Measurements from ENCODE around the gene TDRD9. TPM values are rescaled to one million over a fixed set of nuclear protein-coding genes. Genes with fewer than 3 reads are reported as not detected.

TDRD9 gene
- polyA plus RNA-seq, 1 donor from 2014 or later, result 15.9 TPM

DNA sequence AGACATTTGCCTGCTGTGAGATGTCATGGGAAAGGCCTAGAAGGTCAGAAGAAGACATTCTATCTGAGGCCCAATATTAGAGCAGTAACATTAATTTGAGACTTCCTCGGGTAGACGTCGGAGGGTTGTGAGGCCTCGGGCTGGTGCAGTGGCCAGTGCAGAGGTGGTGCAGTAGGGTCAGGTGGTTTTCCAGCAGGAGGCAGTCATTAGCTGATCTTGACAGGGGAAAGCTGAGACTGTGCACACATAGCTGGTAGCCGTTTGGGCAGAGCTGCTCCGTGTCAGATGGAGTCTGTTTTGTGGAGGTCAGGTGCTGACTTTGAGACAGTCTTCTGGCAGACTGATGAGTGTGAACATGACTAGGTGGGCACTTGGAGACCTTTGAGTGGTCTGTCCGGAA is 91.5 kb downstream of the TDRD9 start:
- Histone ChIP-seq H3K79me2 (replicated peaks; ENCODE audit: insufficient read depth, low read length) (no peaks in the 10 kb centered on the region), H3F3A (ENCODE audit: insufficient read depth, low read length, poor library complexity, severe bottlenecking) (no peaks in the 10 kb centered on the region), H3K9me3 (ENCODE audit: low read length) (no peaks in the 10 kb centered on the region), H3K36me3 (ENCODE audit: insufficient read depth, low read length) (no peaks in the 10 kb centered on the region), H3K4me2 (ENCODE audit: low read length) (no peak overlapping the region), H3K4me3 (ENCODE audit: low read length) (no peak overlapping the region), H3K27me3 (ENCODE audit: insufficient read depth, low read depth, low read length) (no peaks in the 10 kb centered on the region), H2AFZ (ENCODE audit: low read depth, low read length) (no peak overlapping the region), H3K9ac (ENCODE audit: low read length) (no peak overlapping the region), H3K9me2 (ENCODE audit: insufficient read depth, low read length) (no peaks in the 10 kb centered on the region), H3K27ac (ENCODE audit: low read length) (no peak overlapping the region), H4K20me1 (ENCODE audit: insufficient read depth) (no peaks in the 10 kb centered on the region)
- TF ChIP-seq EZH2 (IDR thresholded peaks at IDR 0.05; ENCODE audit: borderline replicate concordance, insufficient read depth, low read length, poor library complexity, severe bottlenecking), result no peak
- TF ChIP-seq EP300 (conservative IDR thresholded peaks at IDR 0.05; ENCODE audit: poor library complexity, severe bottlenecking), result no peak
- no peak for TF ChIP-seq CTCF (IDR thresholded peaks at IDR 0.05; ENCODE audit: poor library complexity, severe bottlenecking)
- no peak for TF ChIP-seq TAF1 (IDR thresholded peaks at IDR 0.05; ENCODE audit: low read depth)
- no peak for TF ChIP-seq RAD21 (conservative IDR thresholded peaks at IDR 0.05)
- no peak for TF ChIP-seq POLR2AphosphoS5 (IDR thresholded peaks at IDR 0.05)
- TF ChIP-seq MXI1 (conservative IDR thresholded peaks at IDR 0.05; ENCODE audit: poor library complexity, severe bottlenecking), result no peak
- no peak for TF ChIP-seq SMC3 (conservative IDR thresholded peaks at IDR 0.05; ENCODE audit: poor library complexity)
- TF ChIP-seq, protein P1, sequence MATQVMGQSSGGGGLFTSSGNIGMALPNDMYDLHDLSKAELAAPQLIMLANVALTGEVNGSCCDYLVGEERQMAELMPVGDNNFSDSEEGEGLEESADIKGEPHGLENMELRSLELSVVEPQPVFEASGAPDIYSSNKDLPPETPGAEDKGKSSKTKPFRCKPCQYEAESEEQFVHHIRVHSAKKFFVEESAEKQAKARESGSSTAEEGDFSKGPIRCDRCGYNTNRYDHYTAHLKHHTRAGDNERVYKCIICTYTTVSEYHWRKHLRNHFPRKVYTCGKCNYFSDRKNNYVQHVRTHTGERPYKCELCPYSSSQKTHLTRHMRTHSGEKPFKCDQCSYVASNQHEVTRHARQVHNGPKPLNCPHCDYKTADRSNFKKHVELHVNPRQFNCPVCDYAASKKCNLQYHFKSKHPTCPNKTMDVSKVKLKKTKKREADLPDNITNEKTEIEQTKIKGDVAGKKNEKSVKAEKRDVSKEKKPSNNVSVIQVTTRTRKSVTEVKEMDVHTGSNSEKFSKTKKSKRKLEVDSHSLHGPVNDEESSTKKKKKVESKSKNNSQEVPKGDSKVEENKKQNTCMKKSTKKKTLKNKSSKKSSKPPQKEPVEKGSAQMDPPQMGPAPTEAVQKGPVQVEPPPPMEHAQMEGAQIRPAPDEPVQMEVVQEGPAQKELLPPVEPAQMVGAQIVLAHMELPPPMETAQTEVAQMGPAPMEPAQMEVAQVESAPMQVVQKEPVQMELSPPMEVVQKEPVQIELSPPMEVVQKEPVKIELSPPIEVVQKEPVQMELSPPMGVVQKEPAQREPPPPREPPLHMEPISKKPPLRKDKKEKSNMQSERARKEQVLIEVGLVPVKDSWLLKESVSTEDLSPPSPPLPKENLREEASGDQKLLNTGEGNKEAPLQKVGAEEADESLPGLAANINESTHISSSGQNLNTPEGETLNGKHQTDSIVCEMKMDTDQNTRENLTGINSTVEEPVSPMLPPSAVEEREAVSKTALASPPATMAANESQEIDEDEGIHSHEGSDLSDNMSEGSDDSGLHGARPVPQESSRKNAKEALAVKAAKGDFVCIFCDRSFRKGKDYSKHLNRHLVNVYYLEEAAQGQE (IDR thresholded peaks at IDR 0.05; ENCODE audit: borderline replicate concordance), result no peak

- Histone ChIP-seq H3K9ac (ENCODE audit: low read length) (no peak overlapping the region), H3F3A (ENCODE audit: insufficient read depth, low read length, poor library complexity, severe bottlenecking) (no peaks in the 10 kb centered on the region), H3K79me2 (replicated peaks; ENCODE audit: insufficient read depth, low read length) (no peaks in the 10 kb centered on the region), H4K20me1 (ENCODE audit: insufficient read depth) (no peaks in the 10 kb centered on the region), H2AFZ (ENCODE audit: low read depth, low read length) (no peak overlapping the region), H3K4me3 (ENCODE audit: low read length) (no peak overlapping the region), H3K9me3 (ENCODE audit: low read length) (no peaks in the 10 kb centered on the region), H3K4me2 (ENCODE audit: low read length) (no peak overlapping the region), H3K27me3 (ENCODE audit: insufficient read depth, low read depth, low read length) (no peaks in the 10 kb centered on the region), H3K36me3 (ENCODE audit: insufficient read depth, low read length) (no peaks in the 10 kb centered on the region), H3K9me2 (ENCODE audit: insufficient read depth, low read length) (no peaks in the 10 kb centered on the region), H3K27ac (ENCODE audit: low read length) (no peak overlapping the region)
- TF ChIP-seq MXI1 (conservative IDR thresholded peaks at IDR 0.05; ENCODE audit: poor library complexity, severe bottlenecking), result no peak
- TF ChIP-seq EP300 (conservative IDR thresholded peaks at IDR 0.05; ENCODE audit: poor library complexity, severe bottlenecking), result no peak
- no peak for TF ChIP-seq EZH2 (IDR thresholded peaks at IDR 0.05; ENCODE audit: borderline replicate concordance, insufficient read depth, low read length, poor library complexity, severe bottlenecking)
Observed at GRCh38 chr14:104020471-104020870, 92.2 kb downstream of the TDRD9 start.

Measured in neural cell (in vitro differentiated cells).